Thyroid gland (tissue), 4 donors: ENCODE data around the gene DPP10.

ENCODE experiments used
- CTCF ChIP-seq, 6 experiments: fragments of 200-600 bp in 3 of 6; fragments of 450-650 bp in 3 of 6; sonication (generic) in 3 of 6; IDR thresholded peaks; one replicate each; pipeline ENCODE4 v1.5.1; 2016 to 2019; ENCODE audit warnings: antibody characterized with exemption in 6 of 6, mild to moderate bottlenecking in 2 of 6, inconsistent platforms in 1 of 6, moderate library complexity in 1 of 6
- POLR2A ChIP-seq, 2 donors: fragments of 450-650 bp; IDR thresholded peaks; one replicate each; pipeline ENCODE4 v1.6.1; 2017; ENCODE audit warnings: antibody characterized with exemption in 2 of 2, mild to moderate bottlenecking in 2 of 2, moderate library complexity in 1 of 2

GRCh38 chr2:114610677-114611076 is 168.2 kb downstream of the DPP10 start:
- no peak for TF ChIP-seq CTCF (IDR thresholded peaks at IDR 0.05)
- TF ChIP-seq POLR2A (IDR thresholded peaks at IDR 0.05), result no peak
